ENCODE data around the gene CAMK2D.
"Not testable (repeated sequence)": the region's sequence is repeated elsewhere in the genome, so short reads cannot be mapped to it uniquely, and the experiment has no call there.

CAMK2D gene

DNA sequence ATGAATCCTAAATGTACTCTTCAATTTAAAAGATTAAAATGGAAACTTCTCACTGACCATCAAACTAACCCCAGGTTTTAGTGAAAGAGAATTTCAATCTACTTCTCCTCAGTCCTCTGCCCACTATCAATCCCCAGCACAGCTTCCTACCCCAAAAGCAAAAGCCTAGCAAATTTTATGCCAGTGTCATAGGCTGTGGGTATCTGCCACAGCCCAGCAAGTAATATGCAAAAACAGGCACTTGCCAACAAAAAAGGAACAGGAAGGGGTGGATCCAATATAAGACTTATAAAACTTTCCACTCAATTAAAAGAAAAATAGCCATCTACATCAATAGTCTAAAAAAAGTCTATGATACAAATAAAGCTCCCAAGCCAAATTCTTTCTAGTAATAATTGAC, 22.3 kb downstream of the CAMK2D start:
- H3K9me3 Mint-ChIP-seq, result no peaks in the 10 kb centered on the region
- H3K27ac Mint-ChIP-seq, result peak overlapping the region in 1 of 2 donors; percentile 7
- H3K36me3 Mint-ChIP-seq (ENCODE audit: insufficient read depth), result peaks cover 9% of the 10 kb centered on the region
- ATAC-seq (replicated peaks), result peak; percentile 44
- H3K4me3 Mint-ChIP-seq, result no peak overlapping the region
- no peak for DNase-seq
- H3K27me3 Mint-ChIP-seq, result no peaks in the 10 kb centered on the region
- peaks cover 16 to 33% of the 10 kb centered on the region in 2 donors for H3K4me1 Mint-ChIP-seq (ENCODE audit: low read depth in 2 of 2)

- Mint-ChIP-seq H3K4me1 (ENCODE audit: low read depth in 2 of 2) (peaks cover 16 to 41% of the 10 kb centered on the region in 2 donors), H3K4me3 (no peak overlapping the region), H3K9me3 (no peaks in the 10 kb centered on the region), H3K36me3 (ENCODE audit: insufficient read depth) (peaks cover 9% of the 10 kb centered on the region), H3K27me3 (no peaks in the 10 kb centered on the region), H3K27ac (no peak overlapping the region)
- DNase-seq (no peak), ATAC-seq (replicated peaks) (no peak)
These were observed 23.3 kb downstream of the CAMK2D start for GRCh38 chr4:113738251-113738650.

DNA sequence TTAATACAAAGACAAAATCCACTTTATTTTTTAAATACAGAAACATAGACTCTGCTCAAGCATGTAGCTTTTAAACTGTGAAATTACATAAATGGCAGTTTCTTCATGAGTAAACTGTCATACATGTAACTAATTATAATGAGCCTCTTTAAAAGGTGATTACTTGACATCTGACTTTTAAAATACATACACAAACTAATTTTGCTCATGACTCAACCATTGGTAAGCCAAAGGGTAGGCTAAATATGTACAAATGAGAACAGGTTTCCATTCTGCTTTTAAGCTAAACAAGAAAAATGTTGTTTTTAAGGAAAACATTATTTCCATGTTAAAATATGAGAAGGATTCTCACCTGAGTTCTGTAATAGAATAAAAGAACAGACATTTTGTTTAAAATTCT, 27.9 kb downstream of the CAMK2D start:
- Mint-ChIP-seq H3K27ac (no peak overlapping the region), H3K36me3 (ENCODE audit: insufficient read depth) (peaks cover 9% of the 10 kb centered on the region), H3K9me3 (no peaks in the 10 kb centered on the region), H3K27me3 (no peaks in the 10 kb centered on the region), H3K4me3 (no peak overlapping the region), H3K4me1 (ENCODE audit: low read depth in 2 of 2) (peaks cover 19 to 44% of the 10 kb centered on the region in 2 donors)
- DNase-seq (no peak), ATAC-seq (replicated peaks) (no peak)

GRCh38 chr4:113732967-113733527, 28.5 kb downstream of the CAMK2D start:
- Mint-ChIP-seq H3K4me1 (ENCODE audit: low read depth in 2 of 2) (peaks cover 22 to 49% of the 10 kb centered on the region in 2 donors), H3K27me3 (no peaks in the 10 kb centered on the region), H3K36me3 (ENCODE audit: insufficient read depth) (peaks cover 9% of the 10 kb centered on the region), H3K9me3 (no peaks in the 10 kb centered on the region), H3K4me3 (no peak overlapping the region), H3K27ac (no peak overlapping the region)
- ATAC-seq (replicated peaks), result no peak
- no peak for DNase-seq

- Mint-ChIP-seq H3K27me3 (no peaks in the 10 kb centered on the region), H3K4me3 (no peak overlapping the region), H3K4me1 (ENCODE audit: low read depth in 2 of 2) (peaks cover 28 to 64% of the 10 kb centered on the region in 2 donors), H3K27ac (no peak overlapping the region), H3K9me3 (no peaks in the 10 kb centered on the region), H3K36me3 (ENCODE audit: insufficient read depth) (peaks cover 9% of the 10 kb centered on the region)
- ATAC-seq (replicated peaks), result no peak
- no peak for DNase-seq
These were observed 30.9 kb downstream of the CAMK2D start for GRCh38 chr4:113730467-113731216.

DNA sequence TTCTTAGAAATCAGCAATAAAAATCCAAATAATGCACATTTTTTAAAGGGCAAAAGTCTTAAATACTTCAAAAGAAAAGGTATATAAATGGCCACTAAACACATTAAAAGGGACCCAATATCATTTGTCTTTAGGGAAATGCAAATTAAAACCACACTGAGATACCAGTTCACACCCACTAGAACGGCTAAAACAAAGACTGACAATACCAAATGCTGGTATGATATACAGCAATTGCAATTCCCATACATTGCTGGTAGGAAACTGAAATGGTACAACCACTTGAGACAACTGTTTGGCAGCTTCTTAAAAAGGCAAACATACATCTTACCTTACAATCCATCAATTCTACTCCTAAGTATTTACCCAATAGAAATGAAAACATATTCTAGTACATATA, 33.7 kb downstream of the CAMK2D start:
- Mint-ChIP-seq H3K36me3 (ENCODE audit: insufficient read depth) (no peaks in the 10 kb centered on the region), H3K4me1 (ENCODE audit: low read depth in 2 of 2) (peaks cover 27 to 51% of the 10 kb centered on the region in 2 donors), H3K4me3 (peak overlapping the region in 1 of 2 donors; percentile 13), H3K27me3 (no peaks in the 10 kb centered on the region), H3K27ac (no peak overlapping the region), H3K9me3 (no peaks in the 10 kb centered on the region)
- ATAC-seq (replicated peaks), result peak; percentile 29
- no peak for DNase-seq

- Mint-ChIP-seq H3K4me3 (peak overlapping the region in 1 of 2 donors; percentile 41), H3K36me3 (ENCODE audit: insufficient read depth) (no peaks in the 10 kb centered on the region), H3K27ac (peak overlapping the region in 1 of 2 donors; percentile 20), H3K4me1 (ENCODE audit: low read depth in 2 of 2) (peaks cover 27 to 51% of the 10 kb centered on the region in 2 donors), H3K9me3 (no peaks in the 10 kb centered on the region), H3K27me3 (no peaks in the 10 kb centered on the region)
- no peak for ATAC-seq (replicated peaks)
- DNase-seq, result no peak
These were observed 35.6 kb downstream of the CAMK2D start for GRCh38 chr4:113725963-113726362.

DNA sequence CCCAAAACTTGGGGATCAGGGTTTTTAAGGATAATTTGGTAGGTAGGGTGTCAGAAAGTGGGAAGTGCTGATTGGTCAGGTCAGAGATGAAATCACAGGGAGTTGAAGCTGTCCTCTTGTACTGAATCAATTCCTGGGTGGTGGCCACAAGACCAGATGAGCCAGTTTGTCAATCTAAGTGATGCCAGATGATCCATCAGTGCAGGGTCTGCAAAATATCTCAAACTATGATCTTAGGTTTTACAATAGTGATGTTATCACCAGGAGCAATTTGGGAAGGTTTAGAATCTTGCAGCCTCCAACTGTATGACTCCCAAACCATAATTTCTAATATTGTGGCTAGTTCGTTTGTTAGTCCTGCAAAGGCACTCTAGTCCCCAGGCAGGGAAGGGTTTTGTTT, 43.3 kb downstream of the CAMK2D start:
- ATAC-seq (replicated peaks) (no peak), DNase-seq (no peak)
- Mint-ChIP-seq H3K27ac (no peak overlapping the region), H3K36me3 (ENCODE audit: insufficient read depth) (no peaks in the 10 kb centered on the region), H3K27me3 (no peaks in the 10 kb centered on the region), H3K9me3 (no peaks in the 10 kb centered on the region), H3K4me3 (no peak overlapping the region), H3K4me1 (ENCODE audit: low read depth in 2 of 2) (peaks cover 6 to 32% of the 10 kb centered on the region in 2 donors)

DNA sequence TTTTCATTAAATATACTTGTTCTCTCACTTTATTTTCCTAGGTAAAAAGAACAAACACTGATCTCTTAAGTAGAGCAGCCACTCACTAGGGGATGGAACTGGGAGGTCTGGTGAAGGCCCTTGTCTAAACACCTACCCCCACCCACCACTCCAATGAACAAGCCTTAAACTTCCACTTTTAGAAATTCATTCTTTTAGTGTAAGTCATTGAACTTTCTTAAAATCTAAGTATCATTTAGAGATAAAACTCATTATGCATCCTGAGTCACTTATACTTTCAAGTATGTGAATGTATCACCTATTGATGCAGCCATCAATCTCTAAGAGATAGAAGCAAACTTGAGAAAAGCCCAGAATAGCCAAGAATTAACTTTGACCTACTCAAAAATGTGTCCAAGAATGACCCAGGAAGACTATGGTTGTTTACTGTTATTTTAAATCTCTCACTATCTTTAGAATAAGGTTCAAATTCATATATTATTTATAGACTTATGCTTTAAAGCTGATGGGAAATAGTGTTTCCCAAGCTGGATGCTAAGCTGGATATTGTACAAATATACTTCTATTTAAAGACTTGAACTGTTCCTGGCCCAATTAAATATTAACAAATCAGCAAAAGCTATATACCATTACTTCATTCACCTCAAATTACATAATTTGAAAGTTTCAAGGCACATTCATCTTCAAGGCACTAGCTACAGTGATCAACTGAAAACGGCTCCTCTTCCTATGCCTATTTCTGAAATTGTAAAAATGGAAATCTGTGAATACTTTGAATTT, 49.5 kb downstream of the CAMK2D start:
- DNase-seq, result no peak
- Mint-ChIP-seq H3K4me1 (ENCODE audit: low read depth in 2 of 2) (peaks cover 0 to 14% of the 10 kb centered on the region in 2 donors), H3K27me3 (no peaks in the 10 kb centered on the region), H3K9me3 (no peaks in the 10 kb centered on the region), H3K4me3 (no peak overlapping the region), H3K27ac (no peak overlapping the region), H3K36me3 (ENCODE audit: insufficient read depth) (no peaks in the 10 kb centered on the region)
- ATAC-seq (replicated peaks), result no peak

DNA sequence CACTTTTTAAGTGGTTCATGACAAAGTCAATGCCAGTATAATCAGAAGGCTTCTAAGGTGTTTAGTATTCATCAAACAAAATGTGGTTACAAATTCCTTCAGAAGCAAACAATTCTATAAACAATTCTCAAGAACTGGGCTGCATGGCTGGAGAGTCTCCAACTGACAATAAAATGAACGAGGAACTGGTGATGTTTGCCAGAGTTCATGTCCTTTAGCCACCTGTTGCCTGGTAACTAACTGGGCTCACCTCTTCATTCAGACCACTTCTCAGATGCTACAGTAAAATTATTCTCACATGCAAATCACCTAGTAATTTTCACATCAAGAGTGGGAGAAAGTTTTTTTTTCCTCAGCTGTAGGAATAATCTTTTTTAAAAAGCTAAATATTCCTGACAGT, 53.3 kb downstream of the CAMK2D start:
- Mint-ChIP-seq H3K4me3 (no peak overlapping the region), H3K27me3 (no peaks in the 10 kb centered on the region), H3K9me3 (no peaks in the 10 kb centered on the region), H3K4me1 (ENCODE audit: low read depth in 2 of 2) (peaks cover 4 to 11% of the 10 kb centered on the region in 2 donors), H3K36me3 (ENCODE audit: insufficient read depth) (no peaks in the 10 kb centered on the region), H3K27ac (no peak overlapping the region)
- no peak for ATAC-seq (replicated peaks)
- no peak for DNase-seq

GRCh38 chr4:113707048-113707447, 54.5 kb downstream of the CAMK2D start:
- no peak for ATAC-seq (replicated peaks)
- Mint-ChIP-seq H3K36me3 (ENCODE audit: insufficient read depth) (no peaks in the 10 kb centered on the region), H3K27ac (no peak overlapping the region), H3K27me3 (no peaks in the 10 kb centered on the region), H3K4me3 (no peak overlapping the region), H3K4me1 (ENCODE audit: low read depth in 2 of 2) (peaks cover 4 to 11% of the 10 kb centered on the region in 2 donors), H3K9me3 (no peaks in the 10 kb centered on the region)
- DNase-seq, result no peak

DNA sequence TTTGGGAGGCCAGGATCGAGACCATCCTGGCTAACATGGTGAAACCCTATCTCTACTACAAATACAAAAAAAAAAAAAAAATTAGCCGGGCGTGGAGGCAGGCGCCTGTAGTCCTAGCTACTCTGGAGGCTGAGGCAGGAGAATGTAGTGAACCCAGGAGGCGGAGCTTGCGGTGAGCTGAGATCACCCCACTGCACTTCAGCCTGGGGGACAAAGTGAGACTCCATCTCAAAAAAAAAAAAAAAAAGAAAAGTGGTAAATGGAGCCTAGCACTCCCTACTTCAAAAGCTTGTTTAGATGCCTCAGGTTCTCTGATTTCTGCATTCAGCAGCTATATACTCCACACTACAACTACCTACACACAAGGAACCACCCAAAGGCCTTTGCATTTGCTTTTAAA, 56.4 kb downstream of the CAMK2D start:
- H3K4me1 Mint-ChIP-seq (ENCODE audit: low read depth in 2 of 2), result peaks cover 11 to 15% of the 10 kb centered on the region in 2 donors
- H3K4me3 Mint-ChIP-seq; DNase-seq; H3K36me3 Mint-ChIP-seq (ENCODE audit: insufficient read depth); H3K9me3 Mint-ChIP-seq; H3K27me3 Mint-ChIP-seq; ATAC-seq (replicated peaks); H3K27ac Mint-ChIP-seq: not testable (repeated sequence)

- H3K9me3 Mint-ChIP-seq; H3K36me3 Mint-ChIP-seq (ENCODE audit: insufficient read depth); H3K27me3 Mint-ChIP-seq; H3K27ac Mint-ChIP-seq; ATAC-seq (replicated peaks); DNase-seq; H3K4me3 Mint-ChIP-seq: not testable (repeated sequence)
- peaks cover 11 to 12% of the 10 kb centered on the region in 2 donors for H3K4me1 Mint-ChIP-seq (ENCODE audit: low read depth in 2 of 2)
These were observed 58.9 kb downstream of the CAMK2D start for GRCh38 chr4:113702596-113702995.

- Mint-ChIP-seq H3K9me3 (no peaks in the 10 kb centered on the region), H3K36me3 (ENCODE audit: insufficient read depth) (no peaks in the 10 kb centered on the region), H3K4me1 (ENCODE audit: low read depth in 2 of 2) (peaks cover 11 to 12% of the 10 kb centered on the region in 2 donors), H3K27me3 (no peaks in the 10 kb centered on the region), H3K4me3 (no peak overlapping the region), H3K27ac (no peak overlapping the region)
- DNase-seq, result no peak
- no peak for ATAC-seq (replicated peaks)
These were observed 60.4 kb downstream of the CAMK2D start for GRCh38 chr4:113701169-113701568.
